Body of pancreas (tissue), 4 donors: ENCODE data around the gene PGPEP1. TPM values are rescaled to one million over a fixed set of nuclear protein-coding genes. Genes with fewer than 3 reads are reported as not detected.

Experiments
- ATAC-seq: fragments of 150-250 bp; one replicate; pipeline ENCODE4 v1.9.1; 2016
- DNase-seq, 4 donors: peaks; one replicate each; pipeline ENCODE4 v3.0.0-alpha.2; 2019
- H3K27ac ChIP-seq, 4 donors: fragments of 200-600 bp; sonication (generic); 1 replicate in 3 of 4; 2 replicates in 1 of 4; pipeline versions ENCODE4 v1.5.1 to v1.6.1; 2016 to 2019; ENCODE audit warnings: mild to moderate bottlenecking in 1 of 4, mixed read lengths in 1 of 4, moderate library complexity in 1 of 4
- H3K27me3 ChIP-seq, 2 donors: fragments of 200-600 bp; sonication (generic); one replicate each; pipeline ENCODE4 v1.6.0; 2016; ENCODE audit warnings: mild to moderate bottlenecking in 1 of 2
- H3K36me3 ChIP-seq, 2 donors: fragments of 200-600 bp; sonication (generic); replicated peaks in 1 of 2; 2 replicates each; pipeline ENCODE4 v1.5.1; 2016; ENCODE audit warnings: low read depth in 2 of 2; ENCODE audit not compliant: insufficient read depth in 1 of 2
- H3K4me1 ChIP-seq: fragments of 200-600 bp; sonication (generic); one replicate; pipeline ENCODE4 v1.6.0; 2016
- H3K4me3 ChIP-seq, 2 donors: fragments of 200-600 bp; sonication (generic); 1 replicate in 1 of 2; 2 replicates in 1 of 2; pipeline ENCODE4 v1.5.1; 2016 to 2019
- H3K9me3 ChIP-seq, 3 donors: fragments of 200-600 bp; sonication (generic); 1 replicate in 2 of 3; 2 replicates in 1 of 3; pipeline ENCODE4 v1.5.1; 2016
- CTCF ChIP-seq, 7 experiments: fragments of 450-650 bp in 4 of 7; fragments of 200-600 bp in 3 of 7; sonication (generic) in 3 of 7; IDR thresholded peaks; one replicate each; pipeline ENCODE4 v1.5.1; 2016 to 2019; ENCODE audit warnings: antibody characterized with exemption in 7 of 7
- POLR2A ChIP-seq, 3 donors: fragments of 450-650 bp; IDR thresholded peaks; one replicate each; pipeline ENCODE4 v1.6.1; 2016; ENCODE audit warnings: antibody characterized with exemption in 3 of 3, mild to moderate bottlenecking in 2 of 3
- WGBS, 2 donors: methylation state at CpG; one replicate each; pipeline ENCODE4 v1.1.5; 2017; 5-methylcytosine and 5-hydroxymethylcytosine counted together
- intact Hi-C: fragments of 100-400 bp; cut with DNase I; formaldehyde crosslinking; loops from one replicate; pipeline ENCODE4 v1.15.1; 2023
- total RNA-seq, 2 donors: library from RNA; depleted of rRNA; stranded (reverse); fragments of >200 nt; gene quantifications; one replicate each; pipeline ENCODE4 v1.1.0, GENCODE V29; 2016

PGPEP1 gene
- total RNA-seq, 2 donors from 2014 or later, result 22.1 to 37.6 TPM

- ATAC-seq, result no peak
- intact Hi-C loops, result no loop called here
- Histone ChIP-seq H3K36me3 (peaks cover 0 to 2% of the 10 kb centered on the region in 2 donors), H3K4me1 (peaks cover 27% of the 10 kb centered on the region), H3K9me3 (no peaks in the 10 kb centered on the region), H3K27me3 (no peaks in the 10 kb centered on the region), H3K4me3 (no peak overlapping the region), H3K27ac (no peak overlapping the region)
- no peak for TF ChIP-seq CTCF (IDR thresholded peaks at IDR 0.05)
- TF ChIP-seq POLR2A (IDR thresholded peaks at IDR 0.05), result no peak
- DNase-seq, result no peak
- 85 to 97% methylated on average over 10 to 19 of the region's 19 CpGs for WGBS, 2 donors
These were observed 33.1 kb upstream of the PGPEP1 start for GRCh38 chr19:18307271-18307681.

- H3K27ac ChIP-seq, result no peak overlapping the region
- TF ChIP-seq POLR2A (IDR thresholded peaks at IDR 0.05), result no peak
- TF ChIP-seq CTCF (IDR thresholded peaks at IDR 0.05), result no peak
- H3K4me3 ChIP-seq, result no peak overlapping the region
- no peak for DNase-seq
- H3K9me3 ChIP-seq, result no peaks in the 10 kb centered on the region
- peaks cover 31% of the 10 kb centered on the region for H3K4me1 ChIP-seq
- no peaks in the 10 kb centered on the region for H3K27me3 ChIP-seq
- H3K36me3 ChIP-seq, result peaks cover 0 to 2% of the 10 kb centered on the region in 2 donors
- WGBS, 2 donors, result 89 to 93% methylated on average over 11 to 20 of the region's 20 CpGs
- intact Hi-C loops, result no loop called here
- no peak for ATAC-seq
These were observed 32.1 kb upstream of the PGPEP1 start for GRCh38 chr19:18308051-18308947.

- TF ChIP-seq CTCF (IDR thresholded peaks at IDR 0.05) (no peak), POLR2A (IDR thresholded peaks at IDR 0.05) (no peak)
- no peak overlapping the region for H3K27ac ChIP-seq
- 95% methylated on average over 7 of the region's 7 CpGs; no CpG with 5 or more reads in 1 of the 2 donors for WGBS, 2 donors
- intact Hi-C loops, result no loop called here
- no peaks in the 10 kb centered on the region for H3K27me3 ChIP-seq
- H3K4me3 ChIP-seq, result no peak overlapping the region
- peaks cover 25% of the 10 kb centered on the region for H3K4me1 ChIP-seq
- no peaks in the 10 kb centered on the region for H3K9me3 ChIP-seq
- DNase-seq (no peak), ATAC-seq (no peak)
- H3K36me3 ChIP-seq, result peaks cover 0 to 2% of the 10 kb centered on the region in 2 donors
These were observed 31.5 kb upstream of the PGPEP1 start for GRCh38 chr19:18308948-18309325.

- DNase-seq (no peak), ATAC-seq (no peak)
- Histone ChIP-seq H3K27me3 (no peaks in the 10 kb centered on the region), H3K4me1 (peaks cover 20% of the 10 kb centered on the region), H3K4me3 (no peak overlapping the region), H3K27ac (no peak overlapping the region), H3K36me3 (peaks cover 0 to 2% of the 10 kb centered on the region in 2 donors), H3K9me3 (no peaks in the 10 kb centered on the region)
- WGBS, 2 donors, result 89% methylated on average over 32 of the region's 33 CpGs; no CpG with 5 or more reads in 1 of the 2 donors
- intact Hi-C loops, result no loop called here
- no peak for TF ChIP-seq POLR2A (IDR thresholded peaks at IDR 0.05)
- TF ChIP-seq CTCF (IDR thresholded peaks at IDR 0.05), result no peak
These were observed 30.8 kb upstream of the PGPEP1 start for GRCh38 chr19:18309525-18310064.
